Smooth muscle cell (in vitro differentiated cells): Measurements from ENCODE around the gene FBXO10. TPM values are rescaled to one million over a fixed set of nuclear protein-coding genes. Genes with fewer than 3 reads are reported as not detected.

Source experiments
- DNase-seq: peaks from one replicate; lab custom pipeline; 2025; ENCODE audit not compliant: unreplicated experiment; lab: John Stamatoyannopoulos, UW
- H2AFZ ChIP-seq: fragments of 200-600 bp; sonication (generic); 2 replicates; pipeline ENCODE4 v1.6.0; 2016; ENCODE audit warnings: antibody characterized with exemption, low read depth, mild to moderate bottlenecking
- H3F3A ChIP-seq: fragments of 200-600 bp; sonication (generic); 2 replicates; pipeline ENCODE4 v1.6.0; 2017; ENCODE audit warnings: antibody characterized with exemption, low read depth
- H3K27ac ChIP-seq: fragments of 200-600 bp; sonication (generic); 2 replicates; pipeline ENCODE4 v1.5.1; 2016; ENCODE audit warnings: low read depth, mild to moderate bottlenecking
- H3K27me3 ChIP-seq: fragments of 200-600 bp; sonication (generic); 2 replicates; pipeline ENCODE4 v1.6.1; 2016; ENCODE audit warnings: low read depth, mild to moderate bottlenecking
- H3K36me3 ChIP-seq: fragments of 200-600 bp; sonication (generic); 2 replicates; pipeline ENCODE4 v1.5.1; 2016; ENCODE audit warnings: low read depth
- H3K4me1 ChIP-seq: fragments of 200-600 bp; sonication (generic); 2 replicates; pipeline ENCODE4 v1.5.1; 2016; ENCODE audit warnings: low read depth
- H3K4me2 ChIP-seq: fragments of 200-600 bp; sonication (generic); 2 replicates; pipeline ENCODE4 v1.6.0; 2016; ENCODE audit warnings: mild to moderate bottlenecking
- H3K4me3 ChIP-seq: fragments of 200-600 bp; sonication (generic); 2 replicates; pipeline ENCODE4 v1.5.1; 2016; ENCODE audit warnings: mild to moderate bottlenecking
- H3K79me2 ChIP-seq: fragments of 200-600 bp; sonication (generic); 2 replicates; pipeline ENCODE4 v1.6.0; 2016; ENCODE audit warnings: low read depth, mild to moderate bottlenecking
- H3K9ac ChIP-seq: fragments of 200-600 bp; sonication (generic); 2 replicates; pipeline ENCODE4 v1.6.0; 2016; ENCODE audit warnings: low read depth
- H3K9me3 ChIP-seq: fragments of 200-600 bp; sonication (generic); replicated peaks from 2 replicates; pipeline ENCODE4 v1.5.1; 2016; ENCODE audit warnings: low read depth
- H4K20me1 ChIP-seq: fragments of 200-600 bp; sonication (generic); 2 replicates; pipeline ENCODE4 v1.6.0; 2016; ENCODE audit warnings: low read depth
- WGBS: methylation state at CpG from one replicate; pipeline ENCODE4 v1.1.7; 2016; ENCODE audit warnings: low lambda C conversion rate; 5-methylcytosine and 5-hydroxymethylcytosine counted together
- polyA plus RNA-seq: library from polyadenylated mRNA; unstranded; fragments of >200 nt; fragmentation: Nextera tagmentation; extraction: Ambion mirVana; gene quantifications from 2 replicates; pipeline ENCODE4 v1.2.1, GENCODE V29; 2016
- total RNA-seq: library from RNA; depleted of rRNA; stranded (reverse); fragments of >200 nt; gene quantifications from 2 replicates; pipeline ENCODE4 v1.2.3, GENCODE V29; 2014
- TF ChIP-seq, protein P1 (sequence below): fragments of 200-600 bp; sonication (generic); IDR thresholded peaks from 2 replicates; pipeline ENCODE4 v1.5.1; 2017; ENCODE audit warnings: borderline replicate concordance, mild to moderate bottlenecking, antibody characterized with exemption; ENCODE audit not compliant: insufficient read depth, poor library complexity, severe bottlenecking

Gene FBXO10
- total and polyA plus RNA-seq, 2 experiments from 2014 or later, result 3.5 to 7.0 TPM

DNA sequence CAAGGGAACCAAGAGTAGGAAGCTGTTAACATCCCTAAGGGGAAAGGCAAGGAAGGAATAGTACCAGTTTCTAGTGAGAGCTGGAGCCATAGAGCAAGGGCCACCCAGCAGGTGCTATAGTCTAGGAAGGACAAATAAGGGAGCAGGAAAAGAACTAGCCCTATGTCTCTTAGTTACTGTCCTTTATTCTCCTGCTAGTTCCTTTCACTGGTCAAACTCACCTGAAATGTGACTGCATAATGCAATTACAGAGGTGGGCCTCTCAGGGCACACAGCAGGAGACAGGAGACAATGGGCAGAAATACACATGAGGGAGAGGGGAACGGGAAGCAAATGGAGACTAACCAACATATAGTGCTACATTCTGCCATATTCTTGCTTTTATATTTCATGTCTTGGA lies 47.9 kb upstream of the FBXO10 start:
- no peak overlapping the region for H3K9ac ChIP-seq
- H3K79me2 ChIP-seq, result no peaks in the 10 kb centered on the region
- no peak overlapping the region for H3K4me3 ChIP-seq
- H3F3A ChIP-seq, result peaks cover 7% of the 10 kb centered on the region
- H3K9me3 ChIP-seq, result no peaks in the 10 kb centered on the region
- no peak overlapping the region for H2AFZ ChIP-seq
- no peaks in the 10 kb centered on the region for H3K27me3 ChIP-seq
- H3K4me1 ChIP-seq, result peaks cover 19% of the 10 kb centered on the region
- H4K20me1 ChIP-seq, result no peaks in the 10 kb centered on the region
- no peaks in the 10 kb centered on the region for H3K36me3 ChIP-seq
- DNase-seq, result no peak
- TF ChIP-seq, protein P1, sequence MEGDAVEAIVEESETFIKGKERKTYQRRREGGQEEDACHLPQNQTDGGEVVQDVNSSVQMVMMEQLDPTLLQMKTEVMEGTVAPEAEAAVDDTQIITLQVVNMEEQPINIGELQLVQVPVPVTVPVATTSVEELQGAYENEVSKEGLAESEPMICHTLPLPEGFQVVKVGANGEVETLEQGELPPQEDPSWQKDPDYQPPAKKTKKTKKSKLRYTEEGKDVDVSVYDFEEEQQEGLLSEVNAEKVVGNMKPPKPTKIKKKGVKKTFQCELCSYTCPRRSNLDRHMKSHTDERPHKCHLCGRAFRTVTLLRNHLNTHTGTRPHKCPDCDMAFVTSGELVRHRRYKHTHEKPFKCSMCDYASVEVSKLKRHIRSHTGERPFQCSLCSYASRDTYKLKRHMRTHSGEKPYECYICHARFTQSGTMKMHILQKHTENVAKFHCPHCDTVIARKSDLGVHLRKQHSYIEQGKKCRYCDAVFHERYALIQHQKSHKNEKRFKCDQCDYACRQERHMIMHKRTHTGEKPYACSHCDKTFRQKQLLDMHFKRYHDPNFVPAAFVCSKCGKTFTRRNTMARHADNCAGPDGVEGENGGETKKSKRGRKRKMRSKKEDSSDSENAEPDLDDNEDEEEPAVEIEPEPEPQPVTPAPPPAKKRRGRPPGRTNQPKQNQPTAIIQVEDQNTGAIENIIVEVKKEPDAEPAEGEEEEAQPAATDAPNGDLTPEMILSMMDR, result no peak
- H3K27ac ChIP-seq, result no peak overlapping the region
- no peak overlapping the region for H3K4me2 ChIP-seq
- WGBS, result 74% methylated on average over 1 of the region's 1 CpG

DNA sequence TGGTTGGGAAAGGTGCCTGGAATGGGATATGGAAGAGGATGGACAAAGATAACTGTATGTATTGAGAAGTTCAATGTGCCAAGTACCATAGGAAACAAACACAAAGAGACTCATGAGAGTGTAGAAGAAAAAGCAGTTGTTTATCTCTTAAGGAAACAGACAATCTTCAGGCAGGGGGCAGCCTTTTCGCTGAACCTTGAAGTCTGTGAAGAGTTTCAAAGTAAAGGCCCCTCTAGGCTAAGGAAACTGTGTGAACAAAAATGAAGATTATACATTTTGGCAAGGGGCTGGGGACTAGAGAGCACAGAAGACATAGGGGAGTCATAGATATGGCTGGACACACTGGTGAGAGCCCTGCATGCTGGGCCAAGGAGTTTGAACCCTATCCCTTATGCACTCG lies 47.1 kb upstream of the FBXO10 start:
- no peak overlapping the region for H3K27ac ChIP-seq
- peaks cover 24% of the 10 kb centered on the region for H3K4me1 ChIP-seq
- TF ChIP-seq, protein P1, result no peak
- H3K36me3 ChIP-seq, result no peaks in the 10 kb centered on the region
- H3K4me2 ChIP-seq, result no peak overlapping the region
- WGBS, result 82% methylated on average over 2 of the region's 2 CpGs
- H3K4me3 ChIP-seq, result no peak overlapping the region
- no peak overlapping the region for H2AFZ ChIP-seq
- DNase-seq, result no peak
- H3K79me2 ChIP-seq, result no peaks in the 10 kb centered on the region
- peaks cover 10% of the 10 kb centered on the region for H3F3A ChIP-seq
- H4K20me1 ChIP-seq, result no peaks in the 10 kb centered on the region
- H3K9ac ChIP-seq, result no peak overlapping the region
- no peaks in the 10 kb centered on the region for H3K9me3 ChIP-seq
- no peaks in the 10 kb centered on the region for H3K27me3 ChIP-seq

DNA sequence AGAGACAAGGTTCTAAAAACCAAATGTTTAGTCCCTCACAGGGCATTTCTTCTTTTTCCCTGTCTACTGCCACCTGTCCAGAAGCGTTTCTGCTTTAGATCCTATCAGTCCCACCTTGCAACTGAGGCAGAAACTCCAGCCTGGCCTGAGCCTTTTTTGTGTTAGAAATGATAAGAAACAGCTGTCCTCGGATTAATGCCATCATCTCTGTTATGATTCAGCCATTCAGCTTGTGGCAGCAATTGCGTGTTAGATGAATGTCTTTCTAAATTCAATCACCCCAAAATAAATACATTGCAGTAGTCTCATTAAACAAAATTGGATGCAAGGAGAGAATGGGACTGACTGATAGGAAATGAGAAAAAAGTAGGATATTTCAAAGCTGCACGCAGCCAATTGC lies 46.3 kb upstream of the FBXO10 start:
- WGBS, result 87% methylated on average over 4 of the region's 4 CpGs
- Histone ChIP-seq H3F3A (peaks cover 12% of the 10 kb centered on the region), H3K4me1 (peaks cover 31% of the 10 kb centered on the region), H3K27ac (no peak overlapping the region), H3K36me3 (no peaks in the 10 kb centered on the region), H4K20me1 (no peaks in the 10 kb centered on the region), H3K9ac (no peak overlapping the region), H2AFZ (no peak overlapping the region), H3K4me3 (no peak overlapping the region), H3K4me2 (no peak overlapping the region), H3K27me3 (no peaks in the 10 kb centered on the region), H3K79me2 (no peaks in the 10 kb centered on the region), H3K9me3 (no peaks in the 10 kb centered on the region)
- TF ChIP-seq, protein P1, result no peak
- no peak for DNase-seq
